ENCODE data around the gene TCF7L1.

Gene TCF7L1

DNA sequence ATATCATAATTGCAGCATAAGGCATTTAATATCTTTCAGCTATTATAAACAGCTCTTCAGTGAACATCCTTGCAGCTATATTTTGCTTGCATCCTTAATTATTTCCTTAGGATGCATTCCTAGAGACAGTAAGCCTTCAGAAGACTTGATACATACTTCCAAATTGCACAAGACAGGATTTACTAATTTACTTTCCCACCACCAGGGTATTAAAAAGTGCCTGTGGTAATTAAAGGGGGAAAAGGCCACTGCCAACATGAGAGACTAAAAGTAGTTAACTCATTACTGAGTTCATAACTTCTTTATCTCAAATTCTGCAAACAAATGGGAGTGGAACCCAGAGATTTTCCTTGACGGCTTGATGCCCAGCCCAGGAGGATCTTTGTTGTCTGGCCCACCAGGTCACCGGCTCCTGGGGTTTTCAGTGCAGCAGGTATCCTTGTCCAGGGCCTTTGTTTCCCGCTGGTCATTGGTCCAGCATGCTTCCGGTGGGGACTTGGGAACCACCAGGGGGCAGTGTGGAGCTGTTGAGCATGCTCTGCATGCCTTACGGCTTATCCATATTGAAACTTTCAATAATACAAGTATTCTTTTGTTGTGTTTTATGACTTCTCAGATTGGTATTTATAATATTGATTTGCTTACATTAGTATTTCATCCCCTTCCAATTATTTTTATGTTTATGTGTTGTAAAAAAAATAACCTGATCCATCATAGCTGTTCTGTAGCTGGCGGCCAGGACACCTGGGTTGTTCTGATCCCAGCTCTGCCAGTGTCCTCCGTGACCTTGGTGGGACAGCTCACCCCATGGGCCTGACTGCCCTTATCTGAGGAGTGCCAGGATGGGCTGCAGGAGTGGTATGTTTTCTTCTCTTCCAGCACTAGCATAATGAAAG, 133.2 kb downstream of the TCF7L1 start:
- no peak overlapping the region for H3K9ac ChIP-seq
- no peaks in the 10 kb centered on the region for H3K27me3 ChIP-seq
- no peaks in the 10 kb centered on the region for H3K9me3 ChIP-seq (replicated peaks in 1 of 11)
- no peaks in the 10 kb centered on the region for H3K4me1 ChIP-seq
- no peaks in the 10 kb centered on the region for H4K20me1 ChIP-seq
- no peak overlapping the region for H3K4me2 ChIP-seq
- H3K27ac ChIP-seq = no peak overlapping the region
- H3K4me3 ChIP-seq = no peak overlapping the region
- H3K36me3 ChIP-seq = no peaks in the 10 kb centered on the region
- no peak for TF ChIP-seq Cebpa-rat (IDR thresholded peaks at IDR 0.05)

DNA sequence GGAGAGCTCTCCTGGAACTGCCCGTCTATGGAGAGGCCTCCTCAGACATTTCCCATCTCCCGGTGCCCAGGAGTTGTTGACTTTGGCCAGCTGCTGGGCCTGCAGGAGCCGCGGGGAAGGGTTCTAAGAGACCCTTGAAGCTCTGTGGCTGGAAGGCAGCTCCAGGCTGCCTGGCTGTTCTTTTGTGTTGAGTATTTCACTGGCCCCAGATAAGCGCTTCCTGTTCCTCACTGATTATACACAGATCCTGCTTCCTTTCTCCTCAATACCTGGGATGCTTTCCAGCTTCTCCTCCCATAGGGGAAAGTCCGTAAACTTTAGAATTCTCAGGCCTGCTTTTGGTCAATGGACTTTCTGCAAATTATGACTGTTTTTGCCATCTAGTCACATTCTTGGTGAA, 136.8 kb downstream of the TCF7L1 start:
- H3K27me3 ChIP-seq = no peaks in the 10 kb centered on the region
- H3K9ac ChIP-seq = no peak overlapping the region
- no peaks in the 10 kb centered on the region; a peak in 2 of 22 replicates for H4K20me1 ChIP-seq
- H3K4me2 ChIP-seq = no peak overlapping the region
- no peaks in the 10 kb centered on the region for H3K4me1 ChIP-seq
- no peak overlapping the region for H3K27ac ChIP-seq
- H3K9me3 ChIP-seq (replicated peaks in 1 of 11) = no peaks in the 10 kb centered on the region
- H3K36me3 ChIP-seq = no peaks in the 10 kb centered on the region
- H3K4me3 ChIP-seq = no peak overlapping the region
- TF ChIP-seq Cebpa-rat (IDR thresholded peaks at IDR 0.05) = no peak

- Histone ChIP-seq H3K36me3 (no peaks in the 10 kb centered on the region), H3K9ac (no peak overlapping the region), H3K9me3 (replicated peaks in 1 of 11) (no peaks in the 10 kb centered on the region), H3K27ac (no peak overlapping the region), H3K4me3 (no peak overlapping the region), H3K4me2 (no peak overlapping the region), H3K27me3 (no peaks in the 10 kb centered on the region), H3K4me1 (no peaks in the 10 kb centered on the region), H4K20me1 (no peaks in the 10 kb centered on the region; a peak in 2 of 22 replicates)
- TF ChIP-seq Cebpa-rat (IDR thresholded peaks at IDR 0.05) = no peak
Measured at GRCh38 chr2:85272357-85272756, 139.2 kb downstream of the TCF7L1 start.

GRCh38 chr2:85273738-85274731, 140.8 kb downstream of the TCF7L1 start:
- Histone ChIP-seq H3K4me2 (no peak overlapping the region), H3K36me3 (no peaks in the 10 kb centered on the region), H3K9me3 (replicated peaks in 1 of 11) (no peaks in the 10 kb centered on the region), H3K27ac (no peak overlapping the region), H3K4me1 (no peaks in the 10 kb centered on the region), H3K4me3 (no peak overlapping the region), H4K20me1 (no peaks in the 10 kb centered on the region; a peak in 2 of 22 replicates), H3K27me3 (no peaks in the 10 kb centered on the region), H3K9ac (no peak overlapping the region)
- TF ChIP-seq Cebpa-rat (IDR thresholded peaks at IDR 0.05) = no peak

DNA sequence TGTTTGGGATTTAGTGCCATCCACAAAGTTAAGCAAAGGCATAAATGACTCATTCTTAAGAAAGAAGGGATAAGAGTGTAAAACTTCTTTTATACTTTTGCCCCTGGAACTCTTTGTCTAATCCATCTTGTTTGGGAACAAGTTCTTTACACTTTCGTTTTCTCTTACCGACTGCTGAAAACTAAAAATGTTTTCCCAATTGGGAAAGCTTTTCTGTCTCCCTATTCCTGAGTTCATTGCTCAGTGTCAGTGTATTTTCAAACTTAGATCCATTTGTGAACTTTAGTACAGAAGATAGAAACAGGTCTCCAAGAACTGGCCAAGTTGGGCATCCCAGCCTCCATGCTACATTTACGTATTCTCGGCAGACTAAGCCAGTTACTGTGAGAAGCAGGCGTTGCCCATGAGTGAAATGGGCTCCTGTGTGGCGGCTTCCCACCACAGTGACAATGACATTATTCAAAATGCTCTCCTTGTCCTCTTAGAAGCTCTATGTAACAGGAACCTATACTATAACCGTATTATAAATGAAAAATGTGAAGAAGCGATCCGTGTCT, 142.9 kb downstream of the TCF7L1 start:
- Histone ChIP-seq H3K9ac (no peak overlapping the region), H3K27me3 (no peaks in the 10 kb centered on the region), H3K4me2 (no peak overlapping the region), H3K27ac (no peak overlapping the region), H3K4me3 (no peak overlapping the region), H3K36me3 (no peaks in the 10 kb centered on the region), H4K20me1 (no peaks in the 10 kb centered on the region; a peak in 2 of 22 replicates), H3K4me1 (no peaks in the 10 kb centered on the region), H3K9me3 (replicated peaks in 1 of 11) (no peaks in the 10 kb centered on the region)
- no peak for TF ChIP-seq Cebpa-rat (IDR thresholded peaks at IDR 0.05)

DNA sequence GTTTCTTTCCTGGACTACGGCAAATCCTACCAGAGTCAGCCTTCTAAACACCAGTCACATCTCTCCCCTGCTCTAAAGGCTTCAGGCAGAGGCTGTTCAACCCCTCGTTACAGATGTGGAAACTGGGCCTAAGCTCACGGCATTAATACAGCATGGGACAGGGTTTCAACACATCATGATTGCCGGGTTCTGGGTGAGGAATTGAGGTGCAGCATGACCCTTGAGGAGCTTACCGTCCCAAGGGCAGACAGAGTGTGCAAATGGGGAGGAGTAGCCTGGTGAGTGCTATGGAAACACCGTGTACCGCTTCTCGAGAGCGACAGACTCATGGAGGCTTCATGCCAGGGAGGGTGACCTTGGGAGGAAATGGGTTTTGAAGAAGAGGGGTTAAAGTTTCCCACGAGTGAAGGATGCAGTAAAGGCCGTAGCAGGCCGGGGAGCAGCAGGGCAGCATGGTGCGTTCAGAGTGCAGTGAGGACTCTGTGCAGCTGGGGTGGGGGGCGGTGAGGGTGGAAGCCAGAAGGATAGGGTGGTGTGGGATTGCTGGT, 143.5 kb downstream of the TCF7L1 start:
- no peaks in the 10 kb centered on the region for H3K9me3 ChIP-seq (replicated peaks in 1 of 11)
- no peaks in the 10 kb centered on the region for H3K4me1 ChIP-seq
- H3K27me3 ChIP-seq = no peaks in the 10 kb centered on the region
- H4K20me1 ChIP-seq = no peaks in the 10 kb centered on the region; a peak in 2 of 22 replicates
- no peaks in the 10 kb centered on the region for H3K36me3 ChIP-seq
- H3K4me3 ChIP-seq = no peak overlapping the region
- H3K9ac ChIP-seq = no peak overlapping the region
- no peak overlapping the region for H3K27ac ChIP-seq
- TF ChIP-seq Cebpa-rat (IDR thresholded peaks at IDR 0.05) = no peak
- no peak overlapping the region for H3K4me2 ChIP-seq

GRCh38 chr2:85277416-85278158, 144.4 kb downstream of the TCF7L1 start:
- no peak for TF ChIP-seq Cebpa-rat (IDR thresholded peaks at IDR 0.05)
- H3K9me3 ChIP-seq (replicated peaks in 1 of 11) = no peaks in the 10 kb centered on the region
- no peaks in the 10 kb centered on the region for H3K27me3 ChIP-seq
- H4K20me1 ChIP-seq = no peaks in the 10 kb centered on the region; a peak in 2 of 22 replicates
- H3K4me1 ChIP-seq = no peaks in the 10 kb centered on the region
- no peak overlapping the region for H3K9ac ChIP-seq
- H3K36me3 ChIP-seq = no peaks in the 10 kb centered on the region
- H3K27ac ChIP-seq = no peak overlapping the region
- H3K4me2 ChIP-seq = no peak overlapping the region
- no peak overlapping the region for H3K4me3 ChIP-seq

DNA sequence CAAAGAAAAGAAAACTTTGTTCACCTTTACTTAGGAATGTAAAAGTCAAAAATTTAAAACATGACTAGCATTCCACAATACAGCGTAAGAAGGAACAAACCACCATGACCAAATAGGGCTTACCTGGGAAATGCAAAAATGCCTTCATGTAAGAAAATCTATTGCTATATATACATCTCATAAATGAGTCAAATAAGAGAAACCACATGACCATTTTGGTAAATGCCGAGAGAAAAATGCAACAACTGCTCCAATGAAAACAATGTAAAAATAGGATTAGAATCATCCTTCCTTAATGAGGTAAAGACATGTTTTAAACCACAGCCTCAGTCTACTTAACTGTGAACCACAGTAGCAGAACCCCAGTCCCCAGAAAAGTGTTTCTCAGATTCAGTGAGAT, 145.2 kb downstream of the TCF7L1 start:
- H3K9ac ChIP-seq = no peak overlapping the region

More for the DNA sequence above, 145.2 kb downstream of the TCF7L1 start:
- Histone ChIP-seq H3K4me1 (no peaks in the 10 kb centered on the region), H3K4me3 (no peak overlapping the region), H4K20me1 (no peaks in the 10 kb centered on the region; a peak in 2 of 22 replicates), H3K9me3 (replicated peaks in 1 of 11) (no peaks in the 10 kb centered on the region), H3K27me3 (no peaks in the 10 kb centered on the region), H3K4me2 (no peak overlapping the region), H3K36me3 (no peaks in the 10 kb centered on the region), H3K27ac (no peak overlapping the region)
- no peak for TF ChIP-seq Cebpa-rat (IDR thresholded peaks at IDR 0.05)
